ENCODE data around the gene HIVEP2. TPM values are rescaled to one million over a fixed set of nuclear protein-coding genes. Genes with fewer than 3 reads are reported as not detected.

The HIVEP2 gene
- total RNA-seq, 2 experiments from 2014 or later: 48.4 to 48.6 TPM

- intact Hi-C loops (cut with DNase I, micrococcal nuclease): no loop called here
- peaks cover 6% of the 10 kb centered on the region for H3K4me1 Mint-ChIP-seq (ENCODE audit: low read depth)
- TF ChIP-seq CTCF (IDR thresholded peaks at IDR 0.05): no peak
- peaks cover 4% of the 10 kb centered on the region for H3K9me3 Mint-ChIP-seq
- H3K36me3 ChIP-seq (ENCODE audit: insufficient read depth, low read length): no peaks in the 10 kb centered on the region
- CTCF ChIA-PET: no interaction called here
- H3K4me1 ChIP-seq (ENCODE audit: insufficient read depth, low read length): no peaks in the 10 kb centered on the region
- no peak overlapping the region for H3K4me3 ChIP-seq (ENCODE audit: low read length)
- DNase-seq (no peak), ATAC-seq (ENCODE audit: poor library complexity) (no peak)
- no peaks in the 10 kb centered on the region for H3K36me3 Mint-ChIP-seq (ENCODE audit: low read depth)
- no peaks in the 10 kb centered on the region for H3K9me3 ChIP-seq (ENCODE audit: control insufficient read depth in 1 of 2, insufficient read depth in 1 of 2, low read length in 2 of 2)
- H3K27ac Mint-ChIP-seq: no peak overlapping the region
- no peaks in the 10 kb centered on the region for H3K27me3 ChIP-seq (ENCODE audit: control insufficient read depth in 1 of 2, insufficient read depth in 2 of 2, low read length in 2 of 2)
- POLR2A ChIA-PET: interaction anchor here (0.8 kb wide), 1 partner anchor 9 kb away, joined by 3 read pairs; no protein-coding TSS in a partner anchor
- H3K4me3 Mint-ChIP-seq: no peak overlapping the region
- H3K27ac ChIP-seq (ENCODE audit: low read depth in 1 of 2, low read length in 2 of 2): no peak overlapping the region
- H3K27me3 Mint-ChIP-seq: no peaks in the 10 kb centered on the region
Measured at GRCh38 chr6:142738035-142738396, 207.0 kb downstream of the HIVEP2 start.

DNA sequence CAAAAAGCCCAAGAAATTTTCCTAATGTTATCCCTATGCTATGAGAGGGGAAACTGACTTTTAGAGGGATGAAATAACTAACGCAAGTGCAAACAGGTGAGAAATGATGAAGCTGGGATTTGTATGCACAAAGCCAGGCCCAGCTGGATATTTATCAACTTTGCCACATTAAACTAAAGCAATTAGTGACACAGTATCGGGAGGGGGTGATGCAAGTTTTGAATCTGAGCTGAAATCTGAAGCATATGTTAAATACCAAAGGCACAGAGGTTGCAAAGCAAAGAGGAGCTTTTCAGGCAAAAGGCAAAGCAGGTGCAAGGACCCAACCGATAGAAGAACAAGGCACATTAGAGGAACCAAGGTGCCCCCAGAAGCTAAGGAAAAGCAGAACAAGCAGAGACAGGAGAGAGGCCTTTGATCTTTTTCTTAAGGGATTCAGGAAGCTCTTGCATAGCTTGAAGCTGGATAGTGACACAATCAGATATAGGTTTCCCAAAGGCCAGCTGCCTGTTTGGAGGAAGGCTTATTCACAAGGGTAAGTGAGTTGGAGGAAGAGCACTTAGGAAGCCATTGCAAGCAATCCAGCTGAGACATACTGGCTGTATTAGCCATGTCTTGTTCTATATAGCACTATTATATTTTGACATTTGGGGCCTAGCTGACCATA is 207.5 kb downstream of the HIVEP2 start:
- TF ChIP-seq CTCF (IDR thresholded peaks at IDR 0.05): no peak
- POLR2A ChIA-PET: interaction anchor here (0.6 to 0.8 kb wide), 2 partner anchors 9 to 12 kb away, joined by 3 read pairs; no protein-coding TSS in a partner anchor
- H3K4me1 ChIP-seq (ENCODE audit: insufficient read depth, low read length): peaks cover 2% of the 10 kb centered on the region
- Mint-ChIP-seq H3K4me3 (no peak overlapping the region), H3K9me3 (peaks cover 4% of the 10 kb centered on the region), H3K27me3 (no peaks in the 10 kb centered on the region), H3K36me3 (ENCODE audit: low read depth) (no peaks in the 10 kb centered on the region), H3K4me1 (ENCODE audit: low read depth) (peaks cover 11% of the 10 kb centered on the region), H3K27ac (no peak overlapping the region)
- intact Hi-C loops (cut with DNase I, micrococcal nuclease): no loop called here
- H3K36me3 ChIP-seq (ENCODE audit: insufficient read depth, low read length): no peaks in the 10 kb centered on the region
- no peaks in the 10 kb centered on the region for H3K27me3 ChIP-seq (ENCODE audit: control insufficient read depth in 1 of 2, insufficient read depth in 2 of 2, low read length in 2 of 2)
- no peaks in the 10 kb centered on the region for H3K9me3 ChIP-seq (ENCODE audit: control insufficient read depth in 1 of 2, insufficient read depth in 1 of 2, low read length in 2 of 2)
- no peak overlapping the region for H3K27ac ChIP-seq (ENCODE audit: low read depth in 1 of 2, low read length in 2 of 2)
- H3K4me3 ChIP-seq (ENCODE audit: low read length): no peak overlapping the region
- ATAC-seq (ENCODE audit: poor library complexity): no peak
- no peak for DNase-seq
- CTCF ChIA-PET: no interaction called here

- Mint-ChIP-seq H3K4me3 (no peak overlapping the region), H3K4me1 (ENCODE audit: low read depth) (peaks cover 20% of the 10 kb centered on the region), H3K27ac (no peak overlapping the region), H3K9me3 (peaks cover 4% of the 10 kb centered on the region), H3K36me3 (ENCODE audit: low read depth) (no peaks in the 10 kb centered on the region), H3K27me3 (no peaks in the 10 kb centered on the region)
- intact Hi-C loops (cut with DNase I, micrococcal nuclease): no loop called here
- POLR2A ChIA-PET: no interaction called here
- no peaks in the 10 kb centered on the region for H3K27me3 ChIP-seq (ENCODE audit: control insufficient read depth in 1 of 2, insufficient read depth in 2 of 2, low read length in 2 of 2)
- DNase-seq (no peak), ATAC-seq (ENCODE audit: poor library complexity) (no peak)
- H3K27ac ChIP-seq (ENCODE audit: low read depth in 1 of 2, low read length in 2 of 2): no peak overlapping the region
- CTCF ChIA-PET: no interaction called here
- H3K4me3 ChIP-seq (ENCODE audit: low read length): no peak overlapping the region
- no peaks in the 10 kb centered on the region for H3K36me3 ChIP-seq (ENCODE audit: insufficient read depth, low read length)
- H3K4me1 ChIP-seq (ENCODE audit: insufficient read depth, low read length): peaks cover 2% of the 10 kb centered on the region
- no peak for TF ChIP-seq CTCF (IDR thresholded peaks at IDR 0.05)
- H3K9me3 ChIP-seq (ENCODE audit: control insufficient read depth in 1 of 2, insufficient read depth in 1 of 2, low read length in 2 of 2): no peaks in the 10 kb centered on the region
Measured at GRCh38 chr6:142735204-142735603, 209.8 kb downstream of the HIVEP2 start.
